GM11168 (cell line): ENCODE data around the gene CHRNA5.

Experiments used
- in situ Hi-C: fragments of 300-500 bp; cut with MboI; formaldehyde crosslinking; loops from one replicate; pipeline ENCODE4 v1.12.0; 2022; ENCODE audit warnings: low sequenced_read_pairs; ENCODE audit not compliant: unreplicated experiment

CHRNA5 gene

GRCh38 chr15:78635346-78635745 is 70.0 kb downstream of the CHRNA5 start:
- in situ Hi-C loops, result no loop called here

- in situ Hi-C loops, result no loop called here
These were observed 71.1 kb downstream of the CHRNA5 start for GRCh38 chr15:78636378-78636859.

- in situ Hi-C loops, result no loop called here
These were observed 72.6 kb downstream of the CHRNA5 start for GRCh38 chr15:78637776-78638435.

- in situ Hi-C loops, result no loop called here
These were observed 73.5 kb downstream of the CHRNA5 start for GRCh38 chr15:78638658-78639314.

- in situ Hi-C loops, result no loop called here
These were observed 75.3 kb downstream of the CHRNA5 start for GRCh38 chr15:78640527-78641101.

- in situ Hi-C loops, result no loop called here
These were observed 75.9 kb downstream of the CHRNA5 start, which contains the start of gene CHRNB4 for GRCh38 chr15:78641102-78641748. Gene CHRNB4, minus strand, starts transcription at chr15:78641210. Its CDS starts 77 bp downstream, at chr15:78641133.

- in situ Hi-C loops, result no loop called here
These were observed 76.5 kb downstream of the CHRNA5 start for GRCh38 chr15:78641749-78642275.

- in situ Hi-C loops, result no loop called here
These were observed 77.0 kb downstream of the CHRNA5 start for GRCh38 chr15:78642331-78642730.
